ENCODE results near the gene ZNF506.

ZNF506 gene

DNA sequence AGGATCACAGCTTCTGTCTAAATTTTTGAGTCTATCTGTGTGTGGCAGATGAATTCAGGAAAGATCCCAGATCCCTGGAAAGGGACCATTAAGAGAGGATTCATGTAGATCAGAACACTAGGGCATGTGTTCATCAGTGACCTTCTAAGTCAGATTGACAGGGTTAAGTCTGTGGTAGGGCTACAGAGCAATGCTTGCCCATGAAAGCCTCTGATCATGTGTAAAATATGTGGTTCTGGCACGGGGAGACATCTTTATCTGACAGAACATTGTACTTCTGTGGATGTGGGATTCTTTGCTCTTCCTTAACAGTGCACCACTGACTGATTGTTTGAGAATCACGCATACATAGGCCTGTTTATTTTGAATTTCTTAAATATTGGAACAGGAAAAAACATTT lies 42.9 kb downstream of the ZNF506 start:
- Histone ChIP-seq H3K27me3 (ENCODE audit: insufficient read depth, low read length, poor library complexity, severe bottlenecking) (no peaks in the 10 kb centered on the region), H4K20me1 (ENCODE audit: insufficient read depth, low read length, poor library complexity, severe bottlenecking) (no peaks in the 10 kb centered on the region), H3K9me2 (replicated peaks; ENCODE audit: low read depth, low read length) (no peaks in the 10 kb centered on the region), H2AFZ (ENCODE audit: low read length) (no peak overlapping the region), H3K36me3 (ENCODE audit: insufficient read depth, low read length) (no peaks in the 10 kb centered on the region), H3K79me2 (ENCODE audit: insufficient read depth, low read length) (peaks cover 22% of the 10 kb centered on the region), H3K9me3 (ENCODE audit: insufficient read depth, low read depth, low read length) (no peaks in the 10 kb centered on the region), H3K4me2 (ENCODE audit: low read depth, low read length, poor library complexity, severe bottlenecking) (peak overlapping the region; percentile 97), H3K4me3 (ENCODE audit: low read length, poor library complexity, severe bottlenecking) (peak overlapping the region; percentile 93), H3K4me1 (ENCODE audit: insufficient read depth, low read length, poor library complexity, severe bottlenecking) (peaks cover 38% of the 10 kb centered on the region), H3K9ac (ENCODE audit: low read depth, low read length, poor library complexity, severe bottlenecking) (no peak overlapping the region), H3F3A (ENCODE audit: low read depth) (no peaks in the 10 kb centered on the region)
- TF ChIP-seq, protein P1, sequence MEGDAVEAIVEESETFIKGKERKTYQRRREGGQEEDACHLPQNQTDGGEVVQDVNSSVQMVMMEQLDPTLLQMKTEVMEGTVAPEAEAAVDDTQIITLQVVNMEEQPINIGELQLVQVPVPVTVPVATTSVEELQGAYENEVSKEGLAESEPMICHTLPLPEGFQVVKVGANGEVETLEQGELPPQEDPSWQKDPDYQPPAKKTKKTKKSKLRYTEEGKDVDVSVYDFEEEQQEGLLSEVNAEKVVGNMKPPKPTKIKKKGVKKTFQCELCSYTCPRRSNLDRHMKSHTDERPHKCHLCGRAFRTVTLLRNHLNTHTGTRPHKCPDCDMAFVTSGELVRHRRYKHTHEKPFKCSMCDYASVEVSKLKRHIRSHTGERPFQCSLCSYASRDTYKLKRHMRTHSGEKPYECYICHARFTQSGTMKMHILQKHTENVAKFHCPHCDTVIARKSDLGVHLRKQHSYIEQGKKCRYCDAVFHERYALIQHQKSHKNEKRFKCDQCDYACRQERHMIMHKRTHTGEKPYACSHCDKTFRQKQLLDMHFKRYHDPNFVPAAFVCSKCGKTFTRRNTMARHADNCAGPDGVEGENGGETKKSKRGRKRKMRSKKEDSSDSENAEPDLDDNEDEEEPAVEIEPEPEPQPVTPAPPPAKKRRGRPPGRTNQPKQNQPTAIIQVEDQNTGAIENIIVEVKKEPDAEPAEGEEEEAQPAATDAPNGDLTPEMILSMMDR (conservative IDR thresholded peaks at IDR 0.05; ENCODE audit: low read length): no peak
- TF ChIP-seq EZH2phosphoT487 (IDR thresholded peaks at IDR 0.05; ENCODE audit: borderline replicate concordance): no peak

DNA sequence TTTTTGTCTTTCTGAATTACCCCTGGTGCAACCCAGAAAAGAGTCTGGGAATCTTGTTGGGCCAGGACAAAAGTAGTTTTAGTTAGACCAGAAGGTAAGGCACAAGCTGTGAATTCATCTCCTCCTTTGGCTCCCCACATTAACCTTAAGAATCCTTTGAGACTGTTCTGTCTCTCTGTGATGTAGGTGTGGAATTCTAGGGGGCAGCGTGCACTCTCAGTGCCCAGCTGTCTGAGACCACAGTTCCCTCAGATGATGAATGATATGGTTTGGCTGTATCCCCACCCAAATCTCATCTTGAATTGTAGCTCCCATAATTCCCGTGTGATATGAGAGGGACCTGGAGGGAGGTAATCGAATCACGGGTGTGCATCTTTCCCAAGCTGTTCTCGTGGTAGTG lies 43.9 kb downstream of the ZNF506 start:
- TF ChIP-seq, protein P1 (conservative IDR thresholded peaks at IDR 0.05; ENCODE audit: low read length): peak; percentile 51
- TF ChIP-seq EZH2phosphoT487 (IDR thresholded peaks at IDR 0.05; ENCODE audit: borderline replicate concordance): no peak
- Histone ChIP-seq H3K27me3 (ENCODE audit: insufficient read depth, low read length, poor library complexity, severe bottlenecking) (no peaks in the 10 kb centered on the region), H3K4me1 (ENCODE audit: insufficient read depth, low read length, poor library complexity, severe bottlenecking) (peaks cover 32% of the 10 kb centered on the region), H2AFZ (ENCODE audit: low read length) (no peak overlapping the region), H3K79me2 (ENCODE audit: insufficient read depth, low read length) (peaks cover 22% of the 10 kb centered on the region), H3K4me2 (ENCODE audit: low read depth, low read length, poor library complexity, severe bottlenecking) (peak overlapping the region; percentile 97), H3K9ac (ENCODE audit: low read depth, low read length, poor library complexity, severe bottlenecking) (peak overlapping the region; percentile 85), H3K9me3 (ENCODE audit: insufficient read depth, low read depth, low read length) (no peaks in the 10 kb centered on the region), H4K20me1 (ENCODE audit: insufficient read depth, low read length, poor library complexity, severe bottlenecking) (no peaks in the 10 kb centered on the region), H3F3A (ENCODE audit: low read depth) (no peaks in the 10 kb centered on the region), H3K9me2 (replicated peaks; ENCODE audit: low read depth, low read length) (no peaks in the 10 kb centered on the region), H3K4me3 (ENCODE audit: low read length, poor library complexity, severe bottlenecking) (peak overlapping the region; percentile 93), H3K36me3 (ENCODE audit: insufficient read depth, low read length) (no peaks in the 10 kb centered on the region)

DNA sequence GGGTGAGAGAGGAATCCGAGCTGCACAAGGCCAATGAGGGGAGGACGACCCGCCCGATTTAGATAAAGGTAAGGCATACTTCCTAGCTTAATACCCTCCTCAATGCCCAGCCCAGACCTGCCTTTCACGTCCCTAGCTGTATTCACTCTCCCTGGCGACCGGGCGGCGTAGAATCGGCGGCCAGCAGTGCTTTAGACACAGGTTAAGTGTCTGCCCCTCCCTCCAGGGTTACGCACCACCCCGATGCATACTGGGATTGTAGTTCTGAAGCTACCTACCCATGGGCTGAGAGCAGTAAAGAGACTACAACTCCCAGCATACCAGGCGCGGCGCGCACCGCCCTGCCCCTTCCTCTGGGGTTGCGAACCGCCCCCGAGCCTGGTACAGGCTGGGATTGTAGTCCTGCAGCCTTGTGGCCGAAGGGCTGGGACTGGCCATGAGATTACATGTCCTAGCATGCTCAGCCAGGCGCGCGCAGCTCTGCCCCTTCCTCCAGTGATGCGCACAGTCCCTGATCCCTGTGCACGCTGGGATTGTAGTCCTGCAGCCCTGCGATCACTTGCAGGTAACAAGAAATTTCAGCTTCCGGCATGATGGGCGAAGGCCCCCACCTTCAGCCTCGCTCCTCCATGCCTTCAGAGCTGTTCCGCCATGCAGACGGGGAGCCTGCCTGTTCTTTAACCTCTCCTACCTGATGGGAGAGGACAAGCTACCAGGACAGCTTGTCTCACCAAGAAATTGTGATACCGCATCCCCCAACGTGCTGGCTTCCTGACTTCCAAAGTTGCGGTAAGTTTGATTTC lies 45.1 kb downstream of the ZNF506 start:
- Histone ChIP-seq H3K36me3 (ENCODE audit: insufficient read depth, low read length) (no peaks in the 10 kb centered on the region), H3K9ac (ENCODE audit: low read depth, low read length, poor library complexity, severe bottlenecking) (peak overlapping the region; percentile 85), H3K79me2 (ENCODE audit: insufficient read depth, low read length) (peaks cover 22% of the 10 kb centered on the region)

More for the DNA sequence above, 45.1 kb downstream of the ZNF506 start:
- no peaks in the 10 kb centered on the region for H3K9me3 ChIP-seq (ENCODE audit: insufficient read depth, low read depth, low read length)
- H2AFZ ChIP-seq (ENCODE audit: low read length): peak overlapping the region; percentile 90
- peaks cover 25% of the 10 kb centered on the region for H3K4me1 ChIP-seq (ENCODE audit: insufficient read depth, low read length, poor library complexity, severe bottlenecking)
- no peaks in the 10 kb centered on the region for H4K20me1 ChIP-seq (ENCODE audit: insufficient read depth, low read length, poor library complexity, severe bottlenecking)
- H3K27me3 ChIP-seq (ENCODE audit: insufficient read depth, low read length, poor library complexity, severe bottlenecking): no peaks in the 10 kb centered on the region
- H3K9me2 ChIP-seq (replicated peaks; ENCODE audit: low read depth, low read length): no peaks in the 10 kb centered on the region
- H3F3A ChIP-seq (ENCODE audit: low read depth): no peaks in the 10 kb centered on the region
- TF ChIP-seq EZH2phosphoT487 (IDR thresholded peaks at IDR 0.05; ENCODE audit: borderline replicate concordance): no peak
- TF ChIP-seq, protein P1 (conservative IDR thresholded peaks at IDR 0.05; ENCODE audit: low read length): no peak
- peak overlapping the region; percentile 93 for H3K4me3 ChIP-seq (ENCODE audit: low read length, poor library complexity, severe bottlenecking)
- H3K4me2 ChIP-seq (ENCODE audit: low read depth, low read length, poor library complexity, severe bottlenecking): peak overlapping the region; percentile 97
